WERI-Rb-1 (cell line): ENCODE data around the gene ARFGAP2.

Source experiments
- DNase-seq: peaks from one replicate; pipeline ENCODE4 v3.0.0-alpha.2; 2020
- H3K27ac ChIP-seq: fragments of 250-450 bp; sonication (Bioruptor Pico); 2 replicates; pipeline ENCODE4 v1.5.1; 2020; ENCODE audit warnings: mild to moderate bottlenecking, moderate library complexity
- H3K27me3 ChIP-seq: fragments of 250-450 bp; sonication (Bioruptor Pico); 2 replicates; pipeline ENCODE4 v1.5.1; 2021; ENCODE audit warnings: mild to moderate bottlenecking, low read depth, moderate library complexity; ENCODE audit not compliant: insufficient read depth, severe bottlenecking
- H3K36me3 ChIP-seq: fragments of 250-450 bp; sonication (Bioruptor Pico); 2 replicates; pipeline ENCODE4 v1.5.1; 2020; ENCODE audit warnings: mild to moderate bottlenecking, moderate library complexity
- H3K4me3 ChIP-seq: 2 replicates; pipeline ENCODE4 v1.5.1; 2011; ENCODE audit warnings: low read depth, mild to moderate bottlenecking, control low read depth, low read length
- H3K9me3 ChIP-seq: fragments of 250-450 bp; sonication (Bioruptor Pico); 2 replicates; pipeline ENCODE4 v1.5.1; 2021; ENCODE audit warnings: mild to moderate bottlenecking, moderate library complexity; ENCODE audit not compliant: severe bottlenecking
- TF ChIP-seq, protein P1 (sequence below): IDR thresholded peaks from 2 replicates; pipeline ENCODE4 v1.5.1; 2011; ENCODE audit warnings: low read depth, mild to moderate bottlenecking, control low read depth, inconsistent platforms, low read length

ARFGAP2 gene

DNA sequence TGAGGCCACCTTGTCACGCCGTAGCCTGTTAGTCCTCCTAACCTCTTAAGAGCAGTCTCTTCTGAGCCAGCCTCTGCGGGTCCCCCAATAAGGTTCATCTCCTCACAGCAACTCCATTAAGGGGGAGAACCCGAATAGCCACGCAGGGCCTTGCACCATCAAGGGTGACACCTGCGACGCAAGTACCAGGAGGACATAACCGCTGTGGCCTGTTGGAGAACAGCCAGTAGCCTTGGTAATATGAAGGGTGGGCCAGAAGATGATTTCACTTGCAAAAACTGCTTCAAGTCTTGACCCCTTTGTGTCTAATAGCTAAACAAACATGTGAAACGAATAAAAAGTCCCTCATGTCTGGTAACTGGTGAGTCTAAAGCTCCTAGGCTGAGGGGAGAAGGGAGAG lies 14.8 kb downstream of the ARFGAP2 start:
- no peak overlapping the region for H3K4me3 ChIP-seq
- H3K27ac ChIP-seq = no peak overlapping the region
- H3K9me3 ChIP-seq = no peaks in the 10 kb centered on the region
- TF ChIP-seq, protein P1, sequence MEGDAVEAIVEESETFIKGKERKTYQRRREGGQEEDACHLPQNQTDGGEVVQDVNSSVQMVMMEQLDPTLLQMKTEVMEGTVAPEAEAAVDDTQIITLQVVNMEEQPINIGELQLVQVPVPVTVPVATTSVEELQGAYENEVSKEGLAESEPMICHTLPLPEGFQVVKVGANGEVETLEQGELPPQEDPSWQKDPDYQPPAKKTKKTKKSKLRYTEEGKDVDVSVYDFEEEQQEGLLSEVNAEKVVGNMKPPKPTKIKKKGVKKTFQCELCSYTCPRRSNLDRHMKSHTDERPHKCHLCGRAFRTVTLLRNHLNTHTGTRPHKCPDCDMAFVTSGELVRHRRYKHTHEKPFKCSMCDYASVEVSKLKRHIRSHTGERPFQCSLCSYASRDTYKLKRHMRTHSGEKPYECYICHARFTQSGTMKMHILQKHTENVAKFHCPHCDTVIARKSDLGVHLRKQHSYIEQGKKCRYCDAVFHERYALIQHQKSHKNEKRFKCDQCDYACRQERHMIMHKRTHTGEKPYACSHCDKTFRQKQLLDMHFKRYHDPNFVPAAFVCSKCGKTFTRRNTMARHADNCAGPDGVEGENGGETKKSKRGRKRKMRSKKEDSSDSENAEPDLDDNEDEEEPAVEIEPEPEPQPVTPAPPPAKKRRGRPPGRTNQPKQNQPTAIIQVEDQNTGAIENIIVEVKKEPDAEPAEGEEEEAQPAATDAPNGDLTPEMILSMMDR = no peak
- no peak for DNase-seq
- peaks cover 37% of the 10 kb centered on the region for H3K36me3 ChIP-seq
- no peaks in the 10 kb centered on the region for H3K27me3 ChIP-seq

DNA sequence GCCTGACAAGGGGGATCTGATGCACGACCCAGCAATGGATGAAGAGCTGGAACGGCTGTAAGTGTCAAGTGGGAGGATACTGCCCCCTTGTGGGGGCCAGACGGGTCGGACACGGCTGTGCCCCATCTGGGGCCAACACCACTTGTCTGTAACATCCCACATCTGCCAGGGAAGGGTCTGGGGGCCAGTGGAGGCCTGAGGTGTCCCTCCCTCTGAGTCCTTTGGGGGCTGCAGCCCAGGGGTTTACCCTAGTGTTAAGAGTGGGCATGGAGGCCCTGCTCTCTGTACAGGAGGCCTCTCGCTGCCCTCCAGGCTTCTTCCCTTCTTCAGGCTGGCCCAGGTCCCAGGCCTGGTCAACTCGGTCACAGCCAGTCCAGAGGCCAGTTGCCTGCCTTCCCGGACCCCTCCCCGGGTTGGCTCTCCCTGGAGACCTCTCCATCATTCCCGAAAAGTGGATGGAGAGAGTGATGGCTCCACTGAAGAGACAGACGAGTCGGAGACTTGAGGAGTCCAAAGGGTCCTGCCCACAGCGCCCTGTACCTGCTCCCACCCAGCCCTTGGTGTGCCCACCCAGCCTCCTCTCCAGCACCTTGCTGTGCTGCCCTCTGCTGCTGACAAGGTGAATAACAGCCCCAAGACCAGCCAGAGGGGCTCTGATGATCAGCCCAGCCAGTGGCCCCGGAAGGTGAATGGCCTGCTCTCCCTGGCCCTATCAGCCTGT lies 15.4 kb downstream of the ARFGAP2 start:
- Histone ChIP-seq H3K4me3 (no peak overlapping the region), H3K36me3 (peaks cover 31% of the 10 kb centered on the region), H3K27ac (no peak overlapping the region), H3K9me3 (no peaks in the 10 kb centered on the region), H3K27me3 (no peaks in the 10 kb centered on the region)
- peak; percentile 72 for DNase-seq
- TF ChIP-seq, protein P1 = peak; percentile 91

DNA sequence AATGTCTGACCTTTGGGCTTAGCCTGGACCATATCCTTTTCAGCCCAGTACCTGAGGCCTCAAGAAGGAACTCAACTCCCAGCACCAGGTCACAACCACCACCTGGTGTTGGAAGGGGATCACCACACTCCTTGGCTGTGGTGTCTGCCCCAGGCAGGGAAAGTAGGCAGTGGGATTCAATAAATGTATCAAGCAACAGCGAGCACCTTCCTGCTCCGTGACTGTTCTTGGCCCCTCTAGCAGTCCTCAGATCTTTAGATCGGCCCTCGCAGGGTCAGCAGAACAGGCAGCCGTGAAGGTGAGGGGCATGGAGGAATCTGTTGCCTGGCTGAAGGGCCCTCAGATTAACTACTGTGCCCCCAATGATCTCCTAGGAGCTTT lies 15.9 kb downstream of the ARFGAP2 start:
- Histone ChIP-seq H3K9me3 (no peaks in the 10 kb centered on the region), H3K27ac (no peak overlapping the region), H3K36me3 (peaks cover 25% of the 10 kb centered on the region), H3K27me3 (no peaks in the 10 kb centered on the region), H3K4me3 (no peak overlapping the region)
- TF ChIP-seq, protein P1 = no peak
- DNase-seq = no peak

DNA sequence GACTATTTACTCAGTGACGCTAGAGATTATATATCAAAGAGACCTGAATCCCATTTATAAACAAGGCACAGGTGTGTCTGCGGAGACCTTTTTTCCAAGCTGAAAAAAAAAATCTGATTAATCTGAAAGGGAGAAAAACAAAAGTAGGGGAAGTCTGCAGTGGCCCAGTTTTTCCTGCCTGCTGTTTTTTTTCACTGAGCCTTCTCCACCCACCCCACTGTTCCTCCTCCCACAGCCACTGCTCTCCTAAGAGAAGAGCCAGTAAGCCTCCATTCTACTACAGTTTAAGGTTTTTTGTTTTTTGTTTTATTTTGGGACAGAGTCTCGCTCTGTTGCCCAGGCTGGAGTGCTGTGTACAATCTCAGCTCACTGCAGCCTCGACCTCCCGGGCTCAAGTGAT lies 18.4 kb downstream of the ARFGAP2 start:
- no peaks in the 10 kb centered on the region for H3K27me3 ChIP-seq
- H3K4me3 ChIP-seq = no peak overlapping the region
- no peak overlapping the region for H3K27ac ChIP-seq
- H3K36me3 ChIP-seq = peaks cover 2% of the 10 kb centered on the region
- H3K9me3 ChIP-seq = no peaks in the 10 kb centered on the region
- TF ChIP-seq, protein P1 = no peak
- no peak for DNase-seq

DNA sequence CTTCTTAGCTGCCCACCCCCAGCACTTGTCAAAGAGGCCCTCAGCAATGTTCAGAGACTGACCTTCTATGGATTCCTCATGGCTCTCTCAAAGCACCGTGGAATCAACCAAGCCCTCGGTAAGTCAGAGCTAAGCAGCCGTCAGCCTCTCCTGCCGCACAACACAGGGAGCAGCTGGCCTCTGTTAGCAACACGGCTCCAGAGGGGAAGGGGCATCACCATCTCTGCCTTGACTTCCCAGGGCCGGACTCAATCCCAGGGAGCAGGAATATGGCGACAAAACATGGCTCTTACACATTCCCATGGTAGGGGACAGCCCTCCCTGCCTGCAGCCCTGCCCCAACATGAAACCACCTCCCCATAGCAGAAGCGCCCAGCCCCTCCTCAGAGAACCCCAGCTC lies 18.9 kb downstream of the ARFGAP2 start:
- TF ChIP-seq, protein P1 = no peak
- no peak for DNase-seq
- no peaks in the 10 kb centered on the region for H3K9me3 ChIP-seq
- H3K27ac ChIP-seq = no peak overlapping the region
- no peaks in the 10 kb centered on the region for H3K27me3 ChIP-seq
- no peak overlapping the region for H3K4me3 ChIP-seq
- no peaks in the 10 kb centered on the region for H3K36me3 ChIP-seq

DNA sequence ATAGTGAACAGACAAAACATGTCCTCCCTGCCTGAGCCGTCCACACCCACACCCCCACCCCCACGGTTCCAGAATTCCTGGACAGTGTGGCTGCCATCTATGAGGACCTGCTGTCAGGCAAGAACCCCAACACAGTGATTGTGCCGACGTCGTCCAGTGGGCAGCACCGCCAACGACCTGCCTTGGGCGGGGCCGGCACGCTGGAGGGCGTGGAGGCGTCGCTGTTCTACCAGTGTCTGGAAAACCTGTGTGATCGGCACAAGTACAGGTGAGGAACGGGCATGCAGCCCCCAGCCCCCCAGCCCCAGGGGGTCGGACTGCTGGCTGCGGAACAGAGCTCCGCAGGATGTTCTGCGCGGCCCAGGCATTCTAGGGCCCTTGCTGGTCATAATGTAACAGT lies 19.7 kb downstream of the ARFGAP2 start:
- TF ChIP-seq, protein P1 = no peak
- Histone ChIP-seq H3K27ac (no peak overlapping the region), H3K36me3 (no peaks in the 10 kb centered on the region), H3K27me3 (no peaks in the 10 kb centered on the region), H3K9me3 (no peaks in the 10 kb centered on the region), H3K4me3 (no peak overlapping the region)
- DNase-seq = no peak
